ENCODE results near the gene TOPBP1.
"Not testable (repeated sequence)": the region's sequence is repeated elsewhere in the genome, so short reads cannot be mapped to it uniquely, and the experiment has no call there.

The TOPBP1 gene

GRCh38 chr3:133661454-133662277 is at the start of gene TOPBP1:
TSS of gene TOPBP1 (minus strand) at chr3:133661941. CDS start at chr3:133661127, 814 bp downstream.
- DNase-seq (ENCODE audit: low read depth) = peak; percentile 14
- H3K4me3 ChIP-seq (ENCODE audit: low read depth, low read length) = peak within 1 kb of the TSS; percentile 95

GRCh38 chr3:133711013-133711412 is 49.3 kb upstream of the TOPBP1 start:
- no peak overlapping the region for H3K4me3 ChIP-seq (ENCODE audit: low read depth, low read length)
- DNase-seq (ENCODE audit: low read depth) = no peak

GRCh38 chr3:133709139-133709750 is 47.5 kb upstream of the TOPBP1 start:
- DNase-seq (ENCODE audit: low read depth) = no peak
- no peak overlapping the region for H3K4me3 ChIP-seq (ENCODE audit: low read depth, low read length)

GRCh38 chr3:133706033-133706432 is 44.3 kb upstream of the TOPBP1 start:
- H3K4me3 ChIP-seq (ENCODE audit: low read depth, low read length) = no peak overlapping the region
- no peak for DNase-seq (ENCODE audit: low read depth)

- no peak overlapping the region for H3K4me3 ChIP-seq (ENCODE audit: low read depth, low read length)
- DNase-seq (ENCODE audit: low read depth) = no peak
These were observed 42.2 kb upstream of the TOPBP1 start for GRCh38 chr3:133703915-133704314.

- no peak overlapping the region for H3K4me3 ChIP-seq (ENCODE audit: low read depth, low read length)
These were observed 40.0 kb upstream of the TOPBP1 start for GRCh38 chr3:133701435-133702358.

GRCh38 chr3:133700351-133700750 is 38.6 kb upstream of the TOPBP1 start:
- H3K4me3 ChIP-seq (ENCODE audit: low read depth, low read length) = no peak overlapping the region
- DNase-seq (ENCODE audit: low read depth) = no peak

More at GRCh38 chr3:133701435-133702358, 40.0 kb upstream of the TOPBP1 start:
- DNase-seq (ENCODE audit: low read depth) = no peak

GRCh38 chr3:133699903-133700302 is 38.2 kb upstream of the TOPBP1 start:
- no peak for DNase-seq (ENCODE audit: low read depth)
- H3K4me3 ChIP-seq (ENCODE audit: low read depth, low read length) = no peak overlapping the region

GRCh38 chr3:133699467-133699866 is 37.7 kb upstream of the TOPBP1 start:
- DNase-seq (ENCODE audit: low read depth) = no peak
- no peak overlapping the region for H3K4me3 ChIP-seq (ENCODE audit: low read depth, low read length)

- no peak for DNase-seq (ENCODE audit: low read depth)
- H3K4me3 ChIP-seq (ENCODE audit: low read depth, low read length) = no peak overlapping the region
These were observed 36.2 kb upstream of the TOPBP1 start for GRCh38 chr3:133697960-133698359.

GRCh38 chr3:133695560-133696171 is 33.9 kb upstream of the TOPBP1 start:
- H3K4me3 ChIP-seq (ENCODE audit: low read depth, low read length) = no peak overlapping the region
- no peak for DNase-seq (ENCODE audit: low read depth)

- DNase-seq (ENCODE audit: low read depth) = no peak
These were observed 32.8 kb upstream of the TOPBP1 start for GRCh38 chr3:133694288-133695268.

GRCh38 chr3:133693821-133694220 is 32.1 kb upstream of the TOPBP1 start:
- no peak overlapping the region for H3K4me3 ChIP-seq (ENCODE audit: low read depth, low read length)
- no peak for DNase-seq (ENCODE audit: low read depth)

More at GRCh38 chr3:133694288-133695268, 32.8 kb upstream of the TOPBP1 start:
- H3K4me3 ChIP-seq (ENCODE audit: low read depth, low read length) = no peak overlapping the region

- H3K4me3 ChIP-seq (ENCODE audit: low read depth, low read length) = no peak overlapping the region
- DNase-seq (ENCODE audit: low read depth) = no peak
These were observed 31.0 kb upstream of the TOPBP1 start for GRCh38 chr3:133692759-133693158.

- no peak overlapping the region for H3K4me3 ChIP-seq (ENCODE audit: low read depth, low read length)
- DNase-seq (ENCODE audit: low read depth) = no peak
These were observed 29.7 kb upstream of the TOPBP1 start for GRCh38 chr3:133691273-133692107.

- not testable (repeated sequence) for H3K4me3 ChIP-seq (ENCODE audit: low read depth, low read length); DNase-seq (ENCODE audit: low read depth)
These were observed 16.3 kb upstream of the TOPBP1 start for GRCh38 chr3:133677993-133678392.

GRCh38 chr3:133676336-133677118 is 14.8 kb upstream of the TOPBP1 start:
- H3K4me3 ChIP-seq (ENCODE audit: low read depth, low read length) = no peak overlapping the region
- no peak for DNase-seq (ENCODE audit: low read depth)
